Fibroblast of villous mesenchyme (primary cell): ENCODE measurements around the gene HRH1. TPM values are rescaled to one million over a fixed set of nuclear protein-coding genes. Genes with fewer than 3 reads are reported as not detected.

ENCODE experiments used
- DNase-seq: peaks from one replicate; pipeline ENCODE4 v3.0.0-alpha.2; 2010; ENCODE audit warnings: low read depth
- H3K4me3 ChIP-seq: 2 replicates; pipeline ENCODE4 v1.5.1; 2011; ENCODE audit warnings: low read depth, mild to moderate bottlenecking, low read length
- CTCF ChIP-seq: IDR thresholded peaks from 2 replicates; pipeline ENCODE4 v1.5.1; 2012; ENCODE audit warnings: low read depth, mild to moderate bottlenecking, low read length; ENCODE audit not compliant: insufficient read depth
- total RNA-seq: library from RNA; depleted of rRNA; stranded (reverse); fragments of >200 nt; gene quantifications from 2 replicates; pipeline ENCODE4 v1.2.3, GENCODE V29; 2012

The HRH1 gene
- total RNA-seq, 1 donor: 26.8 TPM

GRCh38 chr3:11185144-11185543 lies 30.9 kb downstream of the HRH1 start:
- TF ChIP-seq CTCF: no peak
- DNase-seq: no peak
- no peak overlapping the region for H3K4me3 ChIP-seq

- H3K4me3 ChIP-seq: no peak overlapping the region
- DNase-seq: peak; percentile 95
- no peak for TF ChIP-seq CTCF
These were observed 31.4 kb downstream of the HRH1 start for GRCh38 chr3:11185564-11186317.

- no peak overlapping the region for H3K4me3 ChIP-seq
- TF ChIP-seq CTCF: no peak
- no peak for DNase-seq
These were observed 32.0 kb downstream of the HRH1 start for GRCh38 chr3:11186318-11186692.

GRCh38 chr3:11186771-11187191 lies 32.5 kb downstream of the HRH1 start:
- H3K4me3 ChIP-seq: no peak overlapping the region
- peak; percentile 63 for DNase-seq
- TF ChIP-seq CTCF: no peak

- H3K4me3 ChIP-seq: no peak overlapping the region
- peak; percentile 68 for DNase-seq
- TF ChIP-seq CTCF: no peak
These were observed 33.4 kb downstream of the HRH1 start for GRCh38 chr3:11187681-11188080.

- H3K4me3 ChIP-seq: no peak overlapping the region
- TF ChIP-seq CTCF: no peak
- no peak for DNase-seq
These were observed 33.9 kb downstream of the HRH1 start for GRCh38 chr3:11188231-11188630.

GRCh38 chr3:11195201-11195600 lies 40.9 kb downstream of the HRH1 start:
- DNase-seq: no peak

More at GRCh38 chr3:11195201-11195600, 40.9 kb downstream of the HRH1 start:
- no peak for TF ChIP-seq CTCF
- no peak overlapping the region for H3K4me3 ChIP-seq
